Uterus (tissue), 4 donors: ENCODE measurements around the gene SLC66A3. TPM values are rescaled to one million over a fixed set of nuclear protein-coding genes. Genes with fewer than 3 reads are reported as not detected.

Source experiments
- DNase-seq, 2 donors: peaks; one replicate each; pipeline ENCODE4 v3.0.0-alpha.2; 2019 to 2020
- H3K27ac ChIP-seq, 2 donors: fragments of 200-600 bp; sonication (generic); 1 replicate in 1 of 2; 2 replicates in 1 of 2; pipeline ENCODE4 v1.5.1; 2016 to 2018
- H3K27me3 ChIP-seq, 2 donors: fragments of 200-600 bp; sonication (generic); one replicate each; pipeline ENCODE4 v1.5.1; 2018 to 2019; ENCODE audit warnings: control low read depth in 1 of 2
- H3K36me3 ChIP-seq, 2 donors: fragments of 200-600 bp; sonication (generic); one replicate each; pipeline ENCODE4 v1.5.1; 2019; ENCODE audit warnings: control low read depth in 1 of 2
- H3K4me1 ChIP-seq, 2 donors: fragments of 200-600 bp; sonication (generic); one replicate each; pipeline ENCODE4 v1.5.1; 2018 to 2019; ENCODE audit warnings: control low read depth in 1 of 2
- H3K4me3 ChIP-seq, 2 donors: fragments of 200-600 bp; sonication (generic); 1 replicate in 1 of 2; 2 replicates in 1 of 2; pipeline ENCODE4 v1.5.1; 2018 to 2019; ENCODE audit warnings: mild to moderate bottlenecking in 1 of 2
- H3K9me3 ChIP-seq, 2 donors: fragments of 200-600 bp; sonication (generic); one replicate each; pipeline ENCODE4 v1.5.1; 2019; ENCODE audit warnings: control low read depth in 1 of 2
- POLR2A ChIP-seq, 2 donors: fragments of 450-650 bp; IDR thresholded peaks; one replicate each; pipeline ENCODE4 v1.6.1; 2016; ENCODE audit warnings: antibody characterized with exemption in 2 of 2, mild to moderate bottlenecking in 1 of 2, moderate library complexity in 1 of 2
- intact Hi-C: fragments of 100-400 bp; cut with DNase I; formaldehyde crosslinking; loops from one replicate; pipeline ENCODE4 v1.15.1; 2023; ENCODE audit warnings: low total_unique reads
- total RNA-seq, 4 donors: library from RNA; depleted of rRNA in 3 of 4; stranded (reverse); fragments of >200 nt in 3 of 4; gene quantifications; one replicate each; pipeline versions ENCODE4 v1.1.0 to v1.2.4, GENCODE V29; 2014 to 2023
- TF ChIP-seq, protein P1 (sequence below), 4 experiments: fragments of 200-600 bp in 2 of 4; fragments of 450-650 bp in 2 of 4; sonication (generic) in 2 of 4; IDR thresholded peaks; one replicate each; pipeline ENCODE4 v1.5.1; 2016 to 2019; ENCODE audit warnings: antibody characterized with exemption in 4 of 4, mild to moderate bottlenecking in 2 of 4, moderate library complexity in 1 of 4
- donor health status: DM: yes; HTN: yes; CAD: no.

The SLC66A3 gene
- total RNA-seq, 4 donors from 2014 or later: 22.2 to 51.7 (median 37.7) TPM

DNA sequence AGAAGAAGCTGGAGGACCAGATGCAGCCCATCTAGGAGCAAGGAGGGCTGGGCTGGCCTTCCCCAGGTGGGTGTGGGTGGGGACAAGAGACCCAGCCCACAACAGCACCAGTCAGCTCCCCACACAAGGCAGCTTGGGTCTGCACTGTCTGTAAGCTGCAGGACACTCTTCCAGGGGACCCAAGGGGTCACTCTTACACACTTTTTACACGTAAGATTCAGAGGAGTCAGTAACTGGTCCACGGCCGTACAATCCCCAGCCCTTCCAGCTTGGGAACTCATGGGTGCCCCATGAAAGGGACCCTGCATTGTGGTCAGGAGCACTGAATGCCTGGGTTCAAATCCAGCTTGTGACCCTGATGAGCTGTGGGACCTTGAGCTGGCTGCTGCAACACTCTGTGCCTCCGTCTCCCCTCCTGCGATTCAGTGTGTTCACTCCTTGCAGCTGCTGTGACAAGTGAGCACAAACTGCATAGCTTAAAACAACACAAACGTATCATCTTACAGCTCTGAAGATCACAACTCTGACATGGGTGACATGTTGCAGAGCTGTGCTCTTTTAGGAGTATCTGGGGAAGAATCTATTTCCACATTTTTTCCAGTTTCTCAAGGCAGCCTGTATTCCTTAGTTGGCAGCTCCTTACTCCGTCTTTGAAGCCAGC, 11.1 kb upstream of the SLC66A3 start:
- TF ChIP-seq POLR2A (IDR thresholded peaks at IDR 0.05): no peak
- TF ChIP-seq, protein P1, sequence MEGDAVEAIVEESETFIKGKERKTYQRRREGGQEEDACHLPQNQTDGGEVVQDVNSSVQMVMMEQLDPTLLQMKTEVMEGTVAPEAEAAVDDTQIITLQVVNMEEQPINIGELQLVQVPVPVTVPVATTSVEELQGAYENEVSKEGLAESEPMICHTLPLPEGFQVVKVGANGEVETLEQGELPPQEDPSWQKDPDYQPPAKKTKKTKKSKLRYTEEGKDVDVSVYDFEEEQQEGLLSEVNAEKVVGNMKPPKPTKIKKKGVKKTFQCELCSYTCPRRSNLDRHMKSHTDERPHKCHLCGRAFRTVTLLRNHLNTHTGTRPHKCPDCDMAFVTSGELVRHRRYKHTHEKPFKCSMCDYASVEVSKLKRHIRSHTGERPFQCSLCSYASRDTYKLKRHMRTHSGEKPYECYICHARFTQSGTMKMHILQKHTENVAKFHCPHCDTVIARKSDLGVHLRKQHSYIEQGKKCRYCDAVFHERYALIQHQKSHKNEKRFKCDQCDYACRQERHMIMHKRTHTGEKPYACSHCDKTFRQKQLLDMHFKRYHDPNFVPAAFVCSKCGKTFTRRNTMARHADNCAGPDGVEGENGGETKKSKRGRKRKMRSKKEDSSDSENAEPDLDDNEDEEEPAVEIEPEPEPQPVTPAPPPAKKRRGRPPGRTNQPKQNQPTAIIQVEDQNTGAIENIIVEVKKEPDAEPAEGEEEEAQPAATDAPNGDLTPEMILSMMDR (IDR thresholded peaks at IDR 0.05): no peak
- no peak for DNase-seq
- no peaks in the 10 kb centered on the region for H3K9me3 ChIP-seq
- H3K4me3 ChIP-seq: no peak overlapping the region
- no peaks in the 10 kb centered on the region for H3K36me3 ChIP-seq
- no peaks in the 10 kb centered on the region for H3K4me1 ChIP-seq
- intact Hi-C loops: no loop called here
- no peak overlapping the region for H3K27ac ChIP-seq
- no peaks in the 10 kb centered on the region for H3K27me3 ChIP-seq

GRCh38 chr2:11144738-11145079, 10.6 kb upstream of the SLC66A3 start:
- intact Hi-C loops: no loop called here
- H3K36me3 ChIP-seq: no peaks in the 10 kb centered on the region
- no peak overlapping the region for H3K27ac ChIP-seq
- H3K9me3 ChIP-seq: no peaks in the 10 kb centered on the region
- no peak for DNase-seq
- no peaks in the 10 kb centered on the region for H3K27me3 ChIP-seq
- no peak for TF ChIP-seq POLR2A (IDR thresholded peaks at IDR 0.05)
- TF ChIP-seq, protein P1 (IDR thresholded peaks at IDR 0.05): no peak
- no peaks in the 10 kb centered on the region for H3K4me1 ChIP-seq
- no peak overlapping the region for H3K4me3 ChIP-seq

GRCh38 chr2:11145350-11145749, 9.9 kb upstream of the SLC66A3 start:
- Histone ChIP-seq H3K9me3 (no peaks in the 10 kb centered on the region), H3K27ac (no peak overlapping the region), H3K4me3 (no peak overlapping the region), H3K36me3 (no peaks in the 10 kb centered on the region), H3K27me3 (no peaks in the 10 kb centered on the region), H3K4me1 (no peaks in the 10 kb centered on the region)
- intact Hi-C loops: no loop called here
- DNase-seq: no peak
- TF ChIP-seq, protein P1 (IDR thresholded peaks at IDR 0.05): no peak
- TF ChIP-seq POLR2A (IDR thresholded peaks at IDR 0.05): no peak

- Histone ChIP-seq H3K9me3 (no peaks in the 10 kb centered on the region), H3K36me3 (no peaks in the 10 kb centered on the region), H3K4me1 (no peaks in the 10 kb centered on the region), H3K4me3 (no peak overlapping the region), H3K27me3 (no peaks in the 10 kb centered on the region), H3K27ac (no peak overlapping the region)
- intact Hi-C loops: no loop called here
- DNase-seq: no peak
- TF ChIP-seq, protein P1 (IDR thresholded peaks at IDR 0.05): no peak
- no peak for TF ChIP-seq POLR2A (IDR thresholded peaks at IDR 0.05)
These were observed 9.2 kb upstream of the SLC66A3 start for GRCh38 chr2:11146076-11146475.

DNA sequence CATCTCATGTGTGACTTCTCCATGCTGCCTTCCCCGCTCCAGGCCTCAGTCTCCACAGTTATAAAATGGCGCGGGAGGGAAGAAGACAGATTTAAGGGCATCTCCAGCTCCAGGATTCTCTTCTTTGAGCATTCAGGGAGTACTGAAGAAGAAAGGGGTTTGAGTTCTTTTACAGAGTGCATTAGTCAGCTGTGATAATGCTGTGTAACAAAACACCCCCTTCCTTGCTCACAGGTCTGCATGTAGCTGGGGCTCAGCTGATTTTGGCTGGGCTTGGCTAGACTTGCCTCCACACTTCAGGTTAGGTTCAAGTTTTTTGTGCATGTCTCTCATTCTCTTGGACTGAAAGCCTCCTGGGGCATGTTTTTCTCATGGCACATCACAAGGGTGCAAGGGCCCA, 8.0 kb upstream of the SLC66A3 start:
- H3K9me3 ChIP-seq: no peaks in the 10 kb centered on the region
- no peak overlapping the region for H3K4me3 ChIP-seq
- DNase-seq: no peak
- intact Hi-C loops: no loop called here
- H3K27ac ChIP-seq: no peak overlapping the region
- H3K36me3 ChIP-seq: no peaks in the 10 kb centered on the region
- no peaks in the 10 kb centered on the region for H3K4me1 ChIP-seq
- no peaks in the 10 kb centered on the region for H3K27me3 ChIP-seq
- TF ChIP-seq, protein P1 (IDR thresholded peaks at IDR 0.05): no peak
- no peak for TF ChIP-seq POLR2A (IDR thresholded peaks at IDR 0.05)
